GM23338 (cell line): ENCODE measurements around the gene SLC35F2. TPM values are rescaled to one million over a fixed set of nuclear protein-coding genes. Genes with fewer than 3 reads are reported as not detected.

Experiments
- ATAC-seq: fragments of 200-7000 bp; cut with Tn5 transposase; 3 replicates; pipeline ENCODE4 v1.9.1; 2020
- DNase-seq: peaks from one replicate; pipeline ENCODE4 v3.0.0-alpha.2; 2015; ENCODE audit warnings: low spot score
- H2AFZ ChIP-seq: fragments of 200-600 bp; sonication (generic); 2 replicates; pipeline ENCODE4 v1.8.0; 2016; ENCODE audit warnings: antibody characterized with exemption, mild to moderate bottlenecking, moderate library complexity
- H3F3A ChIP-seq: fragments of 200-600 bp; sonication (generic); replicated peaks from 2 replicates; pipeline ENCODE4 v1.8.0; 2017; ENCODE audit warnings: antibody characterized with exemption, mixed run types, low read depth
- H3K27ac ChIP-seq: fragments of 200-600 bp; sonication (generic); 2 replicates; pipeline ENCODE4 v1.6.1; 2016; ENCODE audit warnings: low read depth
- H3K27me3 ChIP-seq: fragments of 200-600 bp; sonication (generic); 2 replicates; pipeline ENCODE4 v1.8.0; 2016; ENCODE audit warnings: mild to moderate bottlenecking, mixed run types, moderate library complexity; ENCODE audit not compliant: insufficient read depth
- H3K36me3 ChIP-seq: fragments of 200-600 bp; sonication (generic); 2 replicates; pipeline ENCODE4 v1.8.0; 2016; ENCODE audit warnings: mild to moderate bottlenecking; ENCODE audit not compliant: insufficient read depth
- H3K4me1 ChIP-seq: fragments of 200-600 bp; sonication (generic); 2 replicates; pipeline ENCODE4 v1.8.0; 2016; ENCODE audit warnings: mild to moderate bottlenecking, moderate library complexity; ENCODE audit not compliant: insufficient read depth
- H3K4me2 ChIP-seq: fragments of 200-600 bp; sonication (generic); 2 replicates; pipeline ENCODE4 v1.7.1; 2017; ENCODE audit warnings: mixed run types
- H3K4me3 ChIP-seq: fragments of 200-600 bp; sonication (generic); 2 replicates; pipeline ENCODE4 v1.6.1; 2016; ENCODE audit warnings: mixed run types
- H3K79me2 ChIP-seq: fragments of 200-600 bp; sonication (generic); replicated peaks from 2 replicates; pipeline ENCODE4 v1.8.0; 2017; ENCODE audit warnings: mild to moderate bottlenecking; ENCODE audit not compliant: insufficient read depth
- H3K9me2 ChIP-seq: fragments of 200-600 bp; sonication (generic); 2 replicates; pipeline ENCODE4 v1.8.0; 2017; ENCODE audit not compliant: insufficient read depth
- H4K20me1 ChIP-seq: fragments of 200-600 bp; sonication (generic); replicated peaks from 2 replicates; pipeline ENCODE4 v1.8.0; 2017; ENCODE audit warnings: mild to moderate bottlenecking; ENCODE audit not compliant: insufficient read depth
- H3K27ac Mint-ChIP-seq: 2 replicates; pipeline ENCODE4 v1.8.0; 2020; ENCODE audit warnings: inconsistent platforms, mild to moderate bottlenecking, moderate library complexity, mixed read lengths
- H3K27me3 Mint-ChIP-seq: 3 replicates; pipeline ENCODE4 v1.8.0; 2022; ENCODE audit warnings: low read depth, mild to moderate bottlenecking, moderate library complexity, mixed read lengths, inconsistent platforms; ENCODE audit not compliant: insufficient read depth, poor library complexity
- H3K36me3 Mint-ChIP-seq: 3 replicates; pipeline ENCODE4 v1.8.0; 2021; ENCODE audit warnings: low read depth, mild to moderate bottlenecking, inconsistent platforms, moderate library complexity, mixed read lengths
- H3K4me1 Mint-ChIP-seq: 3 replicates; pipeline ENCODE4 v1.8.0; 2020; ENCODE audit warnings: mild to moderate bottlenecking, inconsistent platforms, mixed read lengths
- H3K4me3 Mint-ChIP-seq: 3 replicates; pipeline ENCODE4 v1.8.0; 2021; ENCODE audit warnings: moderate library complexity, mild to moderate bottlenecking, inconsistent platforms, mixed read lengths
- H3K9me3 Mint-ChIP-seq: 3 replicates; pipeline ENCODE4 v1.8.0; 2020; ENCODE audit warnings: moderate library complexity, mild to moderate bottlenecking, inconsistent platforms, mixed read lengths
- NANOG ChIP-seq: IDR thresholded peaks from 2 replicates; pipeline ENCODE4 v1.6.1; 2016; ENCODE audit warnings: antibody characterized with exemption, borderline replicate concordance
- POLR2AphosphoS5 ChIP-seq: IDR thresholded peaks from 2 replicates; pipeline ENCODE4 v1.6.1; 2016; ENCODE audit warnings: antibody characterized with exemption, low read depth
- STAT1 ChIP-seq: IDR thresholded peaks from one replicate; pipeline ENCODE4 v1.6.1; 2016; ENCODE audit warnings: antibody characterized with exemption; ENCODE audit not compliant: unreplicated experiment
- polyA plus RNA-seq: library from polyadenylated mRNA; unstranded; fragments of >200 nt; fragmentation: Nextera tagmentation; extraction: Ambion mirVana; gene quantifications from 2 replicates; pipeline ENCODE4 v1.2.1, GENCODE V29; 2016
- total RNA-seq: library from RNA; depleted of rRNA; stranded (reverse); fragments of >200 nt; shearing (Covaris generic); gene quantifications from 2 replicates; pipeline ENCODE4 v1.2.3, GENCODE V29; 2014
- TF ChIP-seq, protein P1 (sequence below): fragments of 250-450 bp; sonication (Bioruptor Pico); IDR thresholded peaks from 2 replicates; pipeline ENCODE4 v1.5.0; 2020; ENCODE audit warnings: mild to moderate bottlenecking, moderate library complexity
- TF ChIP-seq, protein P2 (sequence below), 2 experiments: fragments of 200-600 bp in 1 of 2; sonication (generic) in 1 of 2; conservative IDR thresholded peaks; 2 replicates each; pipeline versions ENCODE4 v1.5.1 to v1.6.1; 2016 to 2017; ENCODE audit warnings: antibody characterized with exemption in 2 of 2, low read depth in 2 of 2, mild to moderate bottlenecking in 2 of 2, moderate library complexity in 1 of 2

SLC35F2 gene
- total and polyA plus RNA-seq, 2 experiments from 2014 or later: 25.2 to 32.5 TPM

DNA sequence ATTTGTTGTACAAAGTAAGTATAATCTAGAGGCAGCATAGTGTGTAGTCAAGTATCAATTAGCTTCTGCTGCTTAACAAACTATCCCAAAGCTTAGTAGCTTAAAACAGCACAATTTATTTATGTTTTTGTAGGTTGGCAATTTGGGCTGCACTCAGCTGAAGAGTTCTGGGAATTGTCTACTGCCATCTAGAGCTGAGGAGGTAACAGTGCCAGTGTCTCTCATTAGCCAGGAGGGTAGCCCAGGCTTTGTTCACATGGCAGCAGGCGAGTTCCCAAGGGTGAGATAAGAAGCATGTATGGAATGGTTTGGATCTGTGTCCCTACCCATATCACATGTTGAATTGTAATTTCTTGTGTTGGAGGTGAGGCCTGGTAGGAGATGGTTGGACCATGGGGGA lies 100.9 kb downstream of the SLC35F2 start:
- no peak overlapping the region for H3K4me3 Mint-ChIP-seq
- ATAC-seq (peak; percentile 65), DNase-seq (peak; percentile 37)
- Histone ChIP-seq H3K27ac (no peak overlapping the region), H3K27me3 (no peaks in the 10 kb centered on the region), H3K9me2 (0 out of 2 replicates have a peak, but pooled peaks cover 7% of the 10 kb centered on the region), H3K4me3 (no peak overlapping the region), H4K20me1 (no peaks in the 10 kb centered on the region), H2AFZ (no peak overlapping the region), H3K4me2 (no peak overlapping the region), H3K36me3 (no peaks in the 10 kb centered on the region), H3K79me2 (no peaks in the 10 kb centered on the region), H3K4me1 (no peaks in the 10 kb centered on the region), H3F3A (no peaks in the 10 kb centered on the region)
- H3K9me3 Mint-ChIP-seq: 0 out of 3 replicates have a peak, but pooled peaks cover 2% of the 10 kb centered on the region
- peaks cover 5% of the 10 kb centered on the region; the same call in 2 of the 3 replicates for H3K36me3 Mint-ChIP-seq
- H3K4me1 Mint-ChIP-seq: no peaks in the 10 kb centered on the region
- no peak overlapping the region for H3K27ac Mint-ChIP-seq
- H3K27me3 Mint-ChIP-seq: peaks cover 2% of the 10 kb centered on the region
- TF ChIP-seq, protein P1, sequence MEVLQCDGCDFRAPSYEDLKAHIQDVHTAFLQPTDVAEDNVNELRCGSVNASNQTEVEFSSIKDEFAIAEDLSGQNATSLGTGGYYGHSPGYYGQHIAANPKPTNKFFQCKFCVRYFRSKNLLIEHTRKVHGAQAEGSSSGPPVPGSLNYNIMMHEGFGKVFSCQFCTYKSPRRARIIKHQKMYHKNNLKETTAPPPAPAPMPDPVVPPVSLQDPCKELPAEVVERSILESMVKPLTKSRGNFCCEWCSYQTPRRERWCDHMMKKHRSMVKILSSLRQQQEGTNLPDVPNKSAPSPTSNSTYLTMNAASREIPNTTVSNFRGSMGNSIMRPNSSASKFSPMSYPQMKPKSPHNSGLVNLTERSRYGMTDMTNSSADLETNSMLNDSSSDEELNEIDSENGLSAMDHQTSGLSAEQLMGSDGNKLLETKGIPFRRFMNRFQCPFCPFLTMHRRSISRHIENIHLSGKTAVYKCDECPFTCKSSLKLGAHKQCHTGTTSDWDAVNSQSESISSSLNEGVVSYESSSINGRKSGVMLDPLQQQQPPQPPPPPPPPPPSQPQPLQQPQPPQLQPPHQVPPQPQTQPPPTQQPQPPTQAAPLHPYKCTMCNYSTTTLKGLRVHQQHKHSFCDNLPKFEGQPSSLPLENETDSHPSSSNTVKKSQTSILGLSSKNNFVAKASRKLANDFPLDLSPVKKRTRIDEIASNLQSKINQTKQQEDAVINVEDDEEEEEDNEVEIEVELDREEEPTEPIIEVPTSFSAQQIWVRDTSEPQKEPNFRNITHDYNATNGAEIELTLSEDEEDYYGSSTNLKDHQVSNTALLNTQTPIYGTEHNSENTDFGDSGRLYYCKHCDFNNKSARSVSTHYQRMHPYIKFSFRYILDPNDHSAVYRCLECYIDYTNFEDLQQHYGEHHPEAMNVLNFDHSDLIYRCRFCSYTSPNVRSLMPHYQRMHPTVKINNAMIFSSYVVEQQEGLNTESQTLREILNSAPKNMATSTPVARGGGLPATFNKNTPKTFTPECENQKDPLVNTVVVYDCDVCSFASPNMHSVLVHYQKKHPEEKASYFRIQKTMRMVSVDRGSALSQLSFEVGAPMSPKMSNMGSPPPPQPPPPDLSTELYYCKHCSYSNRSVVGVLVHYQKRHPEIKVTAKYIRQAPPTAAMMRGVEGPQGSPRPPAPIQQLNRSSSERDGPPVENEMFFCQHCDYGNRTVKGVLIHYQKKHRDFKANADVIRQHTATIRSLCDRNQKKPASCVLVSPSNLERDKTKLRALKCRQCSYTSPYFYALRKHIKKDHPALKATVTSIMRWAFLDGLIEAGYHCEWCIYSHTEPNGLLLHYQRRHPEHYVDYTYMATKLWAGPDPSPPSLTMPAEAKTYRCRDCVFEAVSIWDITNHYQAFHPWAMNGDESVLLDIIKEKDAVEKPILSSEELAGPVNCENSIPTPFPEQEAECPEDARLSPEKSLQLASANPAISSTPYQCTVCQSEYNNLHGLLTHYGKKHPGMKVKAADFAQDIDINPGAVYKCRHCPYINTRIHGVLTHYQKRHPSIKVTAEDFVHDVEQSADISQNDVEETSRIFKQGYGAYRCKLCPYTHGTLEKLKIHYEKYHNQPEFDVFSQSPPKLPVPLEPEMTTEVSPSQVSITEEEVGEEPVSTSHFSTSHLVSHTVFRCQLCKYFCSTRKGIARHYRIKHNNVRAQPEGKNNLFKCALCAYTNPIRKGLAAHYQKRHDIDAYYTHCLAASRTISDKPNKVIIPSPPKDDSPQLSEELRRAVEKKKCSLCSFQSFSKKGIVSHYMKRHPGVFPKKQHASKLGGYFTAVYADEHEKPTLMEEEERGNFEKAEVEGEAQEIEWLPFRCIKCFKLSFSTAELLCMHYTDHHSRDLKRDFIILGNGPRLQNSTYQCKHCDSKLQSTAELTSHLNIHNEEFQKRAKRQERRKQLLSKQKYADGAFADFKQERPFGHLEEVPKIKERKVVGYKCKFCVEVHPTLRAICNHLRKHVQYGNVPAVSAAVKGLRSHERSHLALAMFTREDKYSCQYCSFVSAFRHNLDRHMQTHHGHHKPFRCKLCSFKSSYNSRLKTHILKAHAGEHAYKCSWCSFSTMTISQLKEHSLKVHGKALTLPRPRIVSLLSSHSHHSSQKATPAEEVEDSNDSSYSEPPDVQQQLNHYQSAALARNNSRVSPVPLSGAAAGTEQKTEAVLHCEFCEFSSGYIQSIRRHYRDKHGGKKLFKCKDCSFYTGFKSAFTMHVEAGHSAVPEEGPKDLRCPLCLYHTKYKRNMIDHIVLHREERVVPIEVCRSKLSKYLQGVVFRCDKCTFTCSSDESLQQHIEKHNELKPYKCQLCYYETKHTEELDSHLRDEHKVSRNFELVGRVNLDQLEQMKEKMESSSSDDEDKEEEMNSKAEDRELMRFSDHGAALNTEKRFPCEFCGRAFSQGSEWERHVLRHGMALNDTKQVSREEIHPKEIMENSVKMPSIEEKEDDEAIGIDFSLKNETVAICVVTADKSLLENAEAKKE (CRISPR knock-in tag): no peak
- TF ChIP-seq, protein P2, sequence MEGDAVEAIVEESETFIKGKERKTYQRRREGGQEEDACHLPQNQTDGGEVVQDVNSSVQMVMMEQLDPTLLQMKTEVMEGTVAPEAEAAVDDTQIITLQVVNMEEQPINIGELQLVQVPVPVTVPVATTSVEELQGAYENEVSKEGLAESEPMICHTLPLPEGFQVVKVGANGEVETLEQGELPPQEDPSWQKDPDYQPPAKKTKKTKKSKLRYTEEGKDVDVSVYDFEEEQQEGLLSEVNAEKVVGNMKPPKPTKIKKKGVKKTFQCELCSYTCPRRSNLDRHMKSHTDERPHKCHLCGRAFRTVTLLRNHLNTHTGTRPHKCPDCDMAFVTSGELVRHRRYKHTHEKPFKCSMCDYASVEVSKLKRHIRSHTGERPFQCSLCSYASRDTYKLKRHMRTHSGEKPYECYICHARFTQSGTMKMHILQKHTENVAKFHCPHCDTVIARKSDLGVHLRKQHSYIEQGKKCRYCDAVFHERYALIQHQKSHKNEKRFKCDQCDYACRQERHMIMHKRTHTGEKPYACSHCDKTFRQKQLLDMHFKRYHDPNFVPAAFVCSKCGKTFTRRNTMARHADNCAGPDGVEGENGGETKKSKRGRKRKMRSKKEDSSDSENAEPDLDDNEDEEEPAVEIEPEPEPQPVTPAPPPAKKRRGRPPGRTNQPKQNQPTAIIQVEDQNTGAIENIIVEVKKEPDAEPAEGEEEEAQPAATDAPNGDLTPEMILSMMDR (conservative IDR thresholded peaks at IDR 0.05; ENCODE audit: low read depth in 2 of 2): peak; percentile 53 to 59
- TF ChIP-seq POLR2AphosphoS5 (no peak), NANOG (no peak), STAT1 (no peak)
